H1 (cell line): ENCODE measurements around the gene VGLL1.

Experiments
- CTCF ChIP-seq, 3 experiments: IDR thresholded peaks; 1 replicate in 2 of 3; 2 replicates in 1 of 3; pipeline versions ENCODE4 v1.5.1 to v1.6.1; 2011; ENCODE audit warnings: low read length in 3 of 3, mild to moderate bottlenecking in 3 of 3, inconsistent platforms in 2 of 3, low read depth in 1 of 3, moderate library complexity in 1 of 3; ENCODE audit not compliant: insufficient read depth in 1 of 3; ENCODE audit errors: control extremely low read depth in 1 of 3
- GABPA ChIP-seq: IDR thresholded peaks from 2 replicates; pipeline ENCODE4 v1.6.1; 2011; ENCODE audit warnings: mild to moderate bottlenecking, low read length, moderate library complexity, borderline replicate concordance; ENCODE audit not compliant: insufficient read depth
- POLR2A ChIP-seq, 2 experiments: IDR thresholded peaks; 1 replicate in 1 of 2; 2 replicates in 1 of 2; pipeline ENCODE4 v1.6.1; 2011; ENCODE audit warnings: low read depth in 2 of 2, low read length in 2 of 2, mild to moderate bottlenecking in 2 of 2; ENCODE audit errors: control extremely low read depth in 1 of 2
- POLR2AphosphoS5 ChIP-seq: IDR thresholded peaks from 2 replicates; pipeline ENCODE4 v1.6.1; 2011; ENCODE audit warnings: low read depth, low read length
- RXRA ChIP-seq: IDR thresholded peaks from 2 replicates; pipeline ENCODE4 v1.6.1; 2011; ENCODE audit warnings: low read depth, mild to moderate bottlenecking, low read length, moderate library complexity; ENCODE audit not compliant: insufficient read depth
- SP1 ChIP-seq: IDR thresholded peaks from 2 replicates; pipeline ENCODE4 v1.6.1; 2011; ENCODE audit warnings: low read depth, low read length
- ZNF274 ChIP-seq: IDR thresholded peaks from 2 replicates; pipeline ENCODE4 v1.7.0; 2012; ENCODE audit warnings: low read length, borderline replicate concordance; ENCODE audit errors: extremely low read depth

DNA sequence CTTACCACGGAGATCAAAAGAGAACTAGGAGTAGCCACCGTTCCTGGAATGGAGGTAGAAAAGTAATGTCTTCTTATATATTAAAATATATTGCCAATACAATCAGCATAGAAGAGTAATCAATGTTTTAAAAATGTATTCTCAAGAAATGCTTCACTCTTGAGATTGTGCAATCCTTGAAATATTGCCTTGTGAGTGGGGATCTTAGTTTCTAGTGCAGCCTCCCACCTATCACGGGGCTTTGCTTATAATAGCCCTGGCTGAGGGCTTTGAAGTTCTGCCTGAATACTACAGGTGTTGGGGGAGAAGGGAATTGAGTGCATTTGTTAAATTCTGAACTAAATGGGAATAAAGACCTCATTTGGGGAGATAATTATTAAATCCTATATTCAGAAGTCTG lies 55.5 kb downstream of the VGLL1 start:
- TF ChIP-seq GABPA (no peak), CTCF (IDR thresholded peaks at IDR 0.05; ENCODE audit: control extremely low read depth in 1 of 3, insufficient read depth in 1 of 3, low read depth in 1 of 3, low read length in 3 of 3) (no peak), POLR2AphosphoS5 (no peak), SP1 (no peak), ZNF274 (no peak), RXRA (no peak), POLR2A (IDR thresholded peaks at IDR 0.05; ENCODE audit: control extremely low read depth in 1 of 2, low read depth in 2 of 2, low read length in 2 of 2) (no peak)
